Left hindlimb (tissue), 1 donor: ENCODE results near the gene ADAMTSL3.

Experiments used
- DNase-seq: peaks from one replicate; pipeline ENCODE4 v3.0.0-alpha.2; 2018

ADAMTSL3 gene, protein sequence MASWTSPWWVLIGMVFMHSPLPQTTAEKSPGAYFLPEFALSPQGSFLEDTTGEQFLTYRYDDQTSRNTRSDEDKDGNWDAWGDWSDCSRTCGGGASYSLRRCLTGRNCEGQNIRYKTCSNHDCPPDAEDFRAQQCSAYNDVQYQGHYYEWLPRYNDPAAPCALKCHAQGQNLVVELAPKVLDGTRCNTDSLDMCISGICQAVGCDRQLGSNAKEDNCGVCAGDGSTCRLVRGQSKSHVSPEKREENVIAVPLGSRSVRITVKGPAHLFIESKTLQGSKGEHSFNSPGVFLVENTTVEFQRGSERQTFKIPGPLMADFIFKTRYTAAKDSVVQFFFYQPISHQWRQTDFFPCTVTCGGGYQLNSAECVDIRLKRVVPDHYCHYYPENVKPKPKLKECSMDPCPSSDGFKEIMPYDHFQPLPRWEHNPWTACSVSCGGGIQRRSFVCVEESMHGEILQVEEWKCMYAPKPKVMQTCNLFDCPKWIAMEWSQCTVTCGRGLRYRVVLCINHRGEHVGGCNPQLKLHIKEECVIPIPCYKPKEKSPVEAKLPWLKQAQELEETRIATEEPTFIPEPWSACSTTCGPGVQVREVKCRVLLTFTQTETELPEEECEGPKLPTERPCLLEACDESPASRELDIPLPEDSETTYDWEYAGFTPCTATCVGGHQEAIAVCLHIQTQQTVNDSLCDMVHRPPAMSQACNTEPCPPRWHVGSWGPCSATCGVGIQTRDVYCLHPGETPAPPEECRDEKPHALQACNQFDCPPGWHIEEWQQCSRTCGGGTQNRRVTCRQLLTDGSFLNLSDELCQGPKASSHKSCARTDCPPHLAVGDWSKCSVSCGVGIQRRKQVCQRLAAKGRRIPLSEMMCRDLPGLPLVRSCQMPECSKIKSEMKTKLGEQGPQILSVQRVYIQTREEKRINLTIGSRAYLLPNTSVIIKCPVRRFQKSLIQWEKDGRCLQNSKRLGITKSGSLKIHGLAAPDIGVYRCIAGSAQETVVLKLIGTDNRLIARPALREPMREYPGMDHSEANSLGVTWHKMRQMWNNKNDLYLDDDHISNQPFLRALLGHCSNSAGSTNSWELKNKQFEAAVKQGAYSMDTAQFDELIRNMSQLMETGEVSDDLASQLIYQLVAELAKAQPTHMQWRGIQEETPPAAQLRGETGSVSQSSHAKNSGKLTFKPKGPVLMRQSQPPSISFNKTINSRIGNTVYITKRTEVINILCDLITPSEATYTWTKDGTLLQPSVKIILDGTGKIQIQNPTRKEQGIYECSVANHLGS (N-terminal part only)

GRCh38 chr15:83653639-83654378, at the start of gene ADAMTSL3:
Gene ADAMTSL3 (plus strand): TSS chr15:83654123. CDS start chr15:83655762, 1,639 bp downstream.
- DNase-seq, result peak; percentile 85

- DNase-seq, result no peak
Measured at GRCh38 chr15:83604549-83604948, 49.4 kb upstream of the ADAMTSL3 start.

- DNase-seq, result no peak
Measured at GRCh38 chr15:83605111-83605945, 48.6 kb upstream of the ADAMTSL3 start.

- no peak for DNase-seq
Measured at GRCh38 chr15:83610132-83610531, 43.8 kb upstream of the ADAMTSL3 start.

- no peak for DNase-seq
Measured at GRCh38 chr15:83610901-83611685, 42.8 kb upstream of the ADAMTSL3 start.

GRCh38 chr15:83612226-83612625, 41.7 kb upstream of the ADAMTSL3 start:
- no peak for DNase-seq

GRCh38 chr15:83612898-83613635, 40.9 kb upstream of the ADAMTSL3 start:
- no peak for DNase-seq

- no peak for DNase-seq
Measured at GRCh38 chr15:83613714-83614113, 40.2 kb upstream of the ADAMTSL3 start.

DNA sequence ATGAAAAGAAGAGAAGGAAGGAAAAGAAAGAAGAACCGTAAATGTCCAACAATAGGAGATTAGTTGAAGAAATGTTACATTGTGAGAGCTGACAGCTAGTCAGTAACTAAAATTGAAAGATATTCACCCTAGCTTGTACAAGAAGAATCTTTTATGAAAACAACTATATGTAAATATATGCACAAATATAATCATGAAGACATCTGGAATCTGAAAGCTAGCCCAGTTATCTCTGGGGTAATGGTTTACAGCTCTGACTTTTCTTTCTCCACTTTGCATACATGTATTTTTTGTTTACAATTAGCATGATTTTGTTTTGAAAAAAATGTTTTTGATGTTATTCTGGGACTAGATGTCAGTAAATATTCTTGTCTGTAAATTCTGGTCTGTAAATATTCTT, 37.1 kb upstream of the ADAMTSL3 start:
- DNase-seq, result no peak

- DNase-seq, result no peak
Measured at GRCh38 chr15:83626171-83626802, 27.6 kb upstream of the ADAMTSL3 start.

DNA sequence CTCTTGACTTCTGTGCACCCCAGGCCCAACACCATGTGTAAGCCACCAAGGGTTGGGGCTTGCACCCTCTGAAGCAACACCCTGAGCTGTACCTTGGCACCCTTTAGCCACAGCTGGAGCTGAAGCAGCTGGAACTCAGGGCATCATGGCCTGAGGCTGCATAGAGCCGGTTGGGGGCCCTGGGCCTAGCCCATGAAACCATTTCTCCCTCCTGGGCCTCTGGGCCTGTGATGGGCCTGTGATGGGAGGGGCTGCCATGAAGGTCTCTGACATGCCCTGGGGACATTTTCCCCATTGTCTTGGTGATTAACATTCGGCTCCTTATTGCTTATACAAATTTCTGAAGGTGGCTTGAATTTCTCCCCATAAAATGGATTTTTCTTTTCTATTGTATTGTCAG, 22.4 kb upstream of the ADAMTSL3 start:
- DNase-seq, result no peak

DNA sequence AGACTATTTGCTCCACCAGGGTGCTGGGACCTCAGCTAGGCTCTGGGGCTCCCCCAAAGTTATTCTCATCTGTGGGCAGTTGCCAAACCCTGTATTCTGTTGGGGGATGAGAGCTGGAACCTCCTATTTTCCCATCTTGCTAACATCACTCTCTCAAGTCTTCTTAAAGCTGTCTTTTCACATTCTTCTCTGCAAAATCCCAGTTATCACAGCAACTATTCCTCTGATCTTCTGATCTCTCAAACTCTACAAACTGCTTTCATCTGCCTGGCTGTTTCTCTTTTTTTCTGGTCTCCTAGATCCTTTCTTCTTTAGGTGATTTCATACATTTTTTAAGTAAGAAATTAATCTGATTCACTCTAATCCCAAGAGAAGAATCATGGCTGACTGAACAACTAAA, 10.7 kb upstream of the ADAMTSL3 start:
- no peak for DNase-seq

GRCh38 chr15:83644439-83644838, 9.5 kb upstream of the ADAMTSL3 start:
- DNase-seq, result no peak

- DNase-seq, result no peak
Measured at GRCh38 chr15:83650831-83651230, 3.1 kb upstream of the ADAMTSL3 start.

DNA sequence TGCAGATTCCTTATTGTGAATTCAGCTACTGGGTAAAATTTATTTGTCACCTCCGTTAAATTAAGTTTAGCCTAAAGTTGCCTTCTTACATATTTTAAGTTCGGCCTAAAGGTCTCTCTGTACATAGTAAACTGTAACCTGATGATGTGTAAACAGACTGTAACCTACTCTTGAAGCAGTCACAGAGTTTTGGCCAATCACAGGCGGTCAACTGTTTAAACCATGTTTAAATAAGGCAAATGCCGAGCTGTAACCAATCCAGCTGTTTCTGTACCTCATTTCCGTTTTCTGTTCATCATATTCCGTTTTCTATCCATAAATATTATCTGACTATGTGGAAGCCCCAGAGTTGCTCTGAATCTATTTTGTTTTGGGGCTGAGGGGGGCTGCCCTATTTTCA, 2.4 kb upstream of the ADAMTSL3 start:
- no peak for DNase-seq

DNA sequence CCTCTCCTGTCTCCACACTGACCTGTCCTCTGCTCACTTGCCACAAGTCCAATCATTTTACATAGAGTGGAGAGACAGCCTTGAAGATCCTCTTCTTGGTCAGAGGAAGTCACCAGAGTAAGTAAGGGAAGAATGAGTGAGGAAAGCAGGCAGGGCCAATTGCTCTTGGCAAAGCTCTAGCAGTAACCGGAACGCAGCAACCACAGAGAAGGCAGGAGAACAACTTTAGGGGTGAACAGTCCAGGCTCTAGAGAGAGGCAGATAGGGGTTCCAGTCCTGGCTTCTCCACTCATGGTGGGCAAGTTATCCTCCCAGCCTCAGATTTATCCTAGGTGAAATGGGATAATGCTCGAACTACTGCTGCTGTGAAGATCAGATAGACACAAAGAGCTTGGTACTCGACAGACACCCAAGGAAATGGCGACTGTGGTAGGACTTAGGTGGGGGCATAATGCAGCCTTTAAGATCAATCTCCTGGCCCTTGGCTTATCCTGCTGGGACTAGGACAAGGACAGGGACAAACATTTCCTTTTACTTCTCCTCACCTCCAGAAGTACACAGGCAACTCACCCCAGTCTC, 1.2 kb upstream of the ADAMTSL3 start:
- DNase-seq, result no peak

DNA sequence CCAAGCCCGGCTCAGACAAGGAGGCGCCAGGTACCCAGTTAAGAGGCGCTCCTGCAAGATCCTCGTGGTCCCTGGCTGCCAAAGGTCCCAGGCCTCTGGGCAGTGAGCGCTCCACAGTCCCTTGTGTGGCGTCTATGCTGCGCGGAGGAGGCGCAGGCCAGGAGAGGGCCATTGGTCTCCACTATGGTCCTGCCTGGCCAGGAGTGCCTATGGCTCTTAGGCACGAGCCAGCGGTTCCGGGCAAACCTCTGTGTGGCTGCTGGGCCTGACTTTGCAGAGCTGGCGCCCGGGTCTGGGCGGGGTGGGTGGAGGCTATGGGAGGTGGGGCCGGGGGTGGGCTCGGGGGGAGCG, 660 bp upstream of the ADAMTSL3 start:
- no peak for DNase-seq

DNA sequence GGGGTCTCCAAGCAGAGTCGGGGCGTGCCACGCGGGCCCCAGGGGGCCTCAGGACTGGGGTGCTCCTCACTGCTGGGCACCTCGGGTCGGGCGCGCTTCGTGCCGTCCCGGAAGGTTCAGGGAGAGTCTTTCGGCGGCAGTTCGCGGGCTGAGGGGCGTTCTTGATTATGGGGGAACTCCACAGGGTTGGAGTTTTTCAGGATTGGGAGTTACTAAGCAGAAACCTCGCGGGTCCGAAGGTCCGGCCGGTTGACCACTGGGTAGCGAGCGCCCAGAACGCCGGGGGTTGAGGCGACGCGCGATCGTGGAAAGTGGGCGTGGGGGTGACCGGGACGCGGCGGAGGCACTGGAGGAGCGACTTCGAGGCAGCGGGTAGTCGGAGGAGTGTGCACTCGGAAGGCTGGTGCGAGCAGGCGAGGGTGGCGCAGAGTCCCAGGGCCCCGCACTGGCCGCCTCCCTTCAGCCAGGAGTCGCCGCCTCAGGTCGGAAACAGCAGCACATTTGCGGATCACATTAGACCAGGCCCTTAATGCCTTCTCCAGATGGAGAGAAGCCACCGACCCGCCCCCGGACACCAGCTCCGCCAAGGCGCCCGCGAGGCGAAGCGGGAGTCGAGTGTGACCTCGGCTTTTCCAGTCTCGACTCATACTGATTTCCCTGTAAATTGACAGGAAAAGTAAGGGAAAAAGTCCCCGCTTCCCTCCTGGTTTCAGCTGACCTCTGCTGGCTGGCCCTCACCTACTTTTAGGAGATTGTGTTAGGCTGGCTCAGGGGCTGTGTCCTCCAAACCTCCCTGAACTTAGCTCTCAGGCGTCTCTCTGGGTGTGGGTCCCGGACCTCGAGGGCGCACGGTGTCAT, 685 bp downstream of the ADAMTSL3 start:
- peak; percentile 80 for DNase-seq
